GM12891 (cell line): Measurements from ENCODE around the gene NRG2.

ENCODE experiments used
- DNase-seq: peaks from one replicate; pipeline ENCODE4 v3.0.0; 2011; ENCODE audit warnings: low spot score; ENCODE audit not compliant: insufficient read length
- FAIRE-seq: peaks from 2 replicates; lab custom pipeline; 2011; peaks lifted over from hg19 to GRCh38; lab: Jason Lieb, UNC
- PAX5 ChIP-seq: IDR thresholded peaks from 2 replicates; pipeline ENCODE4 v1.6.1; 2011; ENCODE audit warnings: low read length, moderate library complexity, mild to moderate bottlenecking; ENCODE audit not compliant: insufficient read depth, severe bottlenecking
- POLR2A ChIP-seq: IDR thresholded peaks from 2 replicates; pipeline ENCODE4 v1.6.1; 2011; ENCODE audit warnings: low read depth, low read length, control low read depth
- POLR2AphosphoS5 ChIP-seq: IDR thresholded peaks from 2 replicates; pipeline ENCODE4 v1.6.1; 2011; ENCODE audit warnings: low read depth, low read length, control low read depth
- POU2F2 ChIP-seq: IDR thresholded peaks from 2 replicates; pipeline ENCODE4 v1.6.1; 2011; ENCODE audit warnings: low read depth, mild to moderate bottlenecking, control low read depth, low read length, moderate library complexity
- SPI1 ChIP-seq: IDR thresholded peaks from 2 replicates; pipeline ENCODE4 v1.6.1; 2011; ENCODE audit warnings: low read depth, low read length, control low read depth
- TAF1 ChIP-seq: IDR thresholded peaks from 2 replicates; pipeline ENCODE4 v1.6.1; 2011; ENCODE audit warnings: low read depth, low read length, control low read depth

NRG2 gene

GRCh38 chr5:140060816-140061215, 17.7 kb upstream of the NRG2 start:
- no peak for DNase-seq
- TF ChIP-seq POLR2A, result no peak
- FAIRE-seq, result no peak

GRCh38 chr5:140058212-140058932, 15.3 kb upstream of the NRG2 start:
- no peak for FAIRE-seq
- TF ChIP-seq SPI1, result no peak
- no peak for TF ChIP-seq PAX5
- TF ChIP-seq POU2F2, result no peak
- no peak for TF ChIP-seq POLR2AphosphoS5
- TF ChIP-seq POLR2A, result no peak
- no peak for TF ChIP-seq TAF1
- no peak for DNase-seq

GRCh38 chr5:140056880-140057279, 13.8 kb upstream of the NRG2 start:
- no peak for DNase-seq
- no peak for FAIRE-seq
- TF ChIP-seq TAF1 (no peak), POLR2A (no peak), PAX5 (no peak), POLR2AphosphoS5 (no peak), POU2F2 (no peak), SPI1 (no peak)

GRCh38 chr5:140055152-140055551, 12.1 kb upstream of the NRG2 start:
- DNase-seq (no peak), FAIRE-seq (no peak)
- TF ChIP-seq POU2F2 (no peak), TAF1 (no peak), PAX5 (no peak), POLR2AphosphoS5 (no peak), POLR2A (no peak), SPI1 (no peak)

- no peak for DNase-seq
- no peak for TF ChIP-seq POU2F2
- TF ChIP-seq TAF1, result no peak
- no peak for TF ChIP-seq POLR2AphosphoS5
- TF ChIP-seq SPI1, result no peak
- TF ChIP-seq PAX5, result no peak
- no peak for TF ChIP-seq POLR2A
- no peak for FAIRE-seq
Measured at GRCh38 chr5:140054086-140054689, 11.1 kb upstream of the NRG2 start.

GRCh38 chr5:140051950-140052349, 8.9 kb upstream of the NRG2 start:
- TF ChIP-seq POU2F2 (no peak), PAX5 (no peak), POLR2A (no peak), TAF1 (no peak), POLR2AphosphoS5 (no peak), SPI1 (no peak)
- DNase-seq, result no peak
- FAIRE-seq, result no peak

GRCh38 chr5:140049713-140050112, 6.6 kb upstream of the NRG2 start:
- no peak for FAIRE-seq

GRCh38 chr5:140049205-140049604, 6.1 kb upstream of the NRG2 start:
- FAIRE-seq (no peak), DNase-seq (no peak)
- no peak for TF ChIP-seq PAX5
- TF ChIP-seq SPI1, result no peak
- no peak for TF ChIP-seq POU2F2
- no peak for TF ChIP-seq POLR2AphosphoS5
- TF ChIP-seq POLR2A, result no peak
- no peak for TF ChIP-seq TAF1

More at GRCh38 chr5:140049713-140050112, 6.6 kb upstream of the NRG2 start:
- DNase-seq, result no peak
- TF ChIP-seq POLR2A, result no peak
- TF ChIP-seq POLR2AphosphoS5, result no peak
- no peak for TF ChIP-seq SPI1
- no peak for TF ChIP-seq PAX5
- no peak for TF ChIP-seq TAF1
- no peak for TF ChIP-seq POU2F2

- DNase-seq, result no peak
- TF ChIP-seq POLR2A (no peak), PAX5 (no peak)
- FAIRE-seq, result no peak
Measured at GRCh38 chr5:140044041-140044440, 942 bp upstream of the NRG2 start.

- FAIRE-seq, result no peak
Measured at GRCh38 chr5:140043508-140043872, 391 bp upstream of the NRG2 start.

More at GRCh38 chr5:140043508-140043872, 391 bp upstream of the NRG2 start:
- no peak for TF ChIP-seq POLR2AphosphoS5
- no peak for TF ChIP-seq PAX5
- no peak for TF ChIP-seq POLR2A
- TF ChIP-seq POU2F2, result no peak
- TF ChIP-seq SPI1, result no peak
- 0 out of 2 replicates have a peak, but pooled peaks have one; percentile 7 for TF ChIP-seq TAF1
- no peak for DNase-seq
